GM12864 (cell line): ENCODE data around the gene FHOD3.
"Not testable (repeated sequence)": the region's sequence is repeated elsewhere in the genome, so short reads cannot be mapped to it uniquely, and the experiment has no call there.

Experiments
- DNase-seq: peaks from one replicate; pipeline ENCODE4 v3.0.0-alpha.2; 2011; ENCODE audit warnings: low read depth
- H3K4me3 ChIP-seq: 2 replicates; pipeline ENCODE4 v1.5.1; 2011; ENCODE audit warnings: mild to moderate bottlenecking, low read depth, low read length, control low read depth
- TF ChIP-seq, protein P1 (sequence below): IDR thresholded peaks from 2 replicates; pipeline ENCODE4 v1.5.1; 2011; ENCODE audit warnings: low read depth, mild to moderate bottlenecking, moderate library complexity, low read length, control low read depth, inconsistent platforms; ENCODE audit errors: missing control alignments

The FHOD3 gene

DNA sequence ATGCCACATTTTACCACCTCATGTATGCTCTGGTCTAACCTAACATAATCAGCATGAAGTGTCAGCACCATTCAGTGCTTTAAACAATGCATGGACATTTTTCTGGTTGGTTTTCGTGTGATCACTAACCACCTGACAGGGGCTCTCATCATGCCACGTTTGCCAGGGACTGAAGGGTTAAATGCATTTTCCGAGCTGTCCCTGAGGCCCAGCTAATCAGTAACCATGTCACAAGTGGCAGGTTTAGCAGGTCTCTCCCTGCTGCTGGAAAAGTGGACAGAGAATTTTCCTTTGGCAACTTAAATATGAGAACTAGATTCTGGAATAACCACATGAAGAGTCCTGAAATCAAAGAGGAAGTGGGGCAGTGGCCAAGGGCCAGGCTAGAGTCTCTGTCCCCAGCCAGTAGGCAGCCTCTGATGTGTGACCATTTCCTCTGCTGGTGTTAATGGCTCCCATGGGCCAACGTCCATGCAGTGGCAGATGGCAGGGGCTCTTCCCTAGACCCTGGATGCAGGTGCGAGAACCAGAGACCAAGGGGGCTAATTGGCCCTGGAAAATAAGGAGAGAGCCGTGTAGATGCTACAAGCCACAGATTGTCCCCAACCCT is 461.8 kb downstream of the FHOD3 start:
- no peak for DNase-seq
- TF ChIP-seq, protein P1, sequence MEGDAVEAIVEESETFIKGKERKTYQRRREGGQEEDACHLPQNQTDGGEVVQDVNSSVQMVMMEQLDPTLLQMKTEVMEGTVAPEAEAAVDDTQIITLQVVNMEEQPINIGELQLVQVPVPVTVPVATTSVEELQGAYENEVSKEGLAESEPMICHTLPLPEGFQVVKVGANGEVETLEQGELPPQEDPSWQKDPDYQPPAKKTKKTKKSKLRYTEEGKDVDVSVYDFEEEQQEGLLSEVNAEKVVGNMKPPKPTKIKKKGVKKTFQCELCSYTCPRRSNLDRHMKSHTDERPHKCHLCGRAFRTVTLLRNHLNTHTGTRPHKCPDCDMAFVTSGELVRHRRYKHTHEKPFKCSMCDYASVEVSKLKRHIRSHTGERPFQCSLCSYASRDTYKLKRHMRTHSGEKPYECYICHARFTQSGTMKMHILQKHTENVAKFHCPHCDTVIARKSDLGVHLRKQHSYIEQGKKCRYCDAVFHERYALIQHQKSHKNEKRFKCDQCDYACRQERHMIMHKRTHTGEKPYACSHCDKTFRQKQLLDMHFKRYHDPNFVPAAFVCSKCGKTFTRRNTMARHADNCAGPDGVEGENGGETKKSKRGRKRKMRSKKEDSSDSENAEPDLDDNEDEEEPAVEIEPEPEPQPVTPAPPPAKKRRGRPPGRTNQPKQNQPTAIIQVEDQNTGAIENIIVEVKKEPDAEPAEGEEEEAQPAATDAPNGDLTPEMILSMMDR: no peak
- no peak overlapping the region for H3K4me3 ChIP-seq

DNA sequence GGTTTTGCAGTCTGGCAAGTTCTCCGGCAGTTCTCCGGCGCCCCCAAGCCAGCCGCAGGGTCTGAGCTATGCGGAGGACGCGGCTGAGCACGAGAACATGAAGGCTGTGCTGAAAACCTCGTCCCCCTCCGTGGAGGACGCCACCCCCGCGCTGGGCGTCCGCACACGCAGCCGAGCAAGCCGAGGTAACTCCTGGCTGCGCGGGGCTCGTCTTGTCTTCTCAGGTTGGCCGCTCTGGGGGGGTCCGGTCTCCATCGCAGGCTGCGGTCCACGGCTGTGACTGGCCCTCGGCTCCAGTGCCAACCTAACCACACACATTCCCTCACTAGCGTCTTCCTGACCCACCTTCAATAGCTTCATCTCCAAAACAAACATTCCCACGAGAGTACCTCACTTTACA is 463.1 kb downstream of the FHOD3 start:
- no peak overlapping the region for H3K4me3 ChIP-seq
- TF ChIP-seq, protein P1: no peak
- no peak for DNase-seq

DNA sequence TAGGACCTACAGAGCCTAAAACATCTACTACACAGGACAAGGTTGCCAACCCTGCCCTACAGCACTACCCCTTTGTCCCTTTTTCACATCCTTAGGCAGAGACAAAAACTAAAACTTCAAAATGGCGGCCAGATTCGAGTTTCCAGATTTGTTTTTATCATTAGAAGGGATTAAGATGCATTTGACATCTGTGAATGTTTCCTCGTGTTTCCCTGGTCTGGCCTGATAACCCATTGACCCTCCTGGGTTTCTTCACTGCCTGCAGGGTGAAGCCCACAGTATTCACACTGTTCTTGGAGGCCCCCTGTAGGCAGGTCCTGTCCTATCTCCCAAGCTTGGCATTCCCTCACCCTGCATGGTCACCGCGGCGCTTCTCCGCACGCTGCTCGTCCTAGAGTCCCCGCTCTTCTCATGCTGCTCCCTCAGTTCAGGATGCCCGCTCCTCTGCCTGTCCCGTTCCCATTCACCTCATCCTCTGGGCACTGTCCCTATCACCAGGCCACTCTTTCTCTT is 463.7 kb downstream of the FHOD3 start:
- DNase-seq: no peak
- no peak overlapping the region for H3K4me3 ChIP-seq
- TF ChIP-seq, protein P1: peak; percentile 34

DNA sequence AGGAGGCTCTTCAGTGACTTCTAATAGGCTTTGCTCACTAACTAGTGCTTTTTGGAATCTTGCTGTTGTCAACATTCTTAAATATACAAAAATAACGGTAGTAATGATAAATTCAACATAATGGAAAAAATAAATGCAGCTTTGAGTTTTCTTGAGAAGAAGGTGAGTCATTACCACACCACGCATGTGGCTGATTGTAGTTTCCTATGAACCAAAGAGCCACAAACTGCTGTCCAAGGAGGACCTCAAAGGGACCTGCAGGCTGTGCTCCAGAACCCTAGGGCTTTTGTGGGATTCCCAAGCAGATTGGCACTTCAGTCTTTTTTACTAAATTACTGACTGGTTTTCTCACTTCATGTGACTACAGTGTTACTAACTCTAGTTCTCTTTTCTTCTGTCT is 464.6 kb downstream of the FHOD3 start:
- no peak overlapping the region for H3K4me3 ChIP-seq
- TF ChIP-seq, protein P1: no peak
- no peak for DNase-seq

DNA sequence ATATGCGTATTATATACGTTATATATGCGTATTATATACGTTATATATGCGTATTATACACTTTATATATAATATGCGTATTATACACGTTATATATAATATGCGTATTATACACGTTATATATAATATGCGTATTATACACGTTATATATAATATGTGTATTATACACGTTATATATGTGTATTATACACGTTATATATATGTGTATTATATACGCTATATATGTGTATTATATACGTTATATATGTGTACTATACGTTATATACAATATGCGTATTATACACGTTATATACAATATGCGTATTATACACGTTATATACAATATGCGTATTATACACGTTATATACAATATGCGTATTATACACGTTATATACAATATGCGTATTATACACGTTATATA is 465.5 kb downstream of the FHOD3 start:
- H3K4me3 ChIP-seq, DNase-seq: not testable (repeated sequence)

DNA sequence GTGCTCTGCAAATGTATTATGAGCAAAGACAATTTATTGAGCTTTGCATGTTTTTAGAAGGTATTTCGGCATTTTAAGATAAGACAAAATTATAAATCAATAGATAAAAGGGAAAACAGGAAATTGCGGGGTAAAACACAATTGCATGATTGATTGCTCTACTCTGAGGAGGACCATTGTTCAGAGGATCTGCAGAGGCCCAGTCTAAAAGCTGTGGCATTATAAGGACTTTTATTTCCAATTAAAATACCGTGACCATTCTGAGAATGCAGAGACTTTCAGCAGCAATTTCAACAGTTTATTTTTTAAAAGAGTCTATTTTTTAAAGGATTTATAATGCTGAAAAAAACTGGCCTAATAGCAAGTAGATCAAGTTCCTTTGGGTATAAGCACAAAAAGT is 469.3 kb downstream of the FHOD3 start:
- no peak for DNase-seq
- no peak overlapping the region for H3K4me3 ChIP-seq
- TF ChIP-seq, protein P1: no peak

DNA sequence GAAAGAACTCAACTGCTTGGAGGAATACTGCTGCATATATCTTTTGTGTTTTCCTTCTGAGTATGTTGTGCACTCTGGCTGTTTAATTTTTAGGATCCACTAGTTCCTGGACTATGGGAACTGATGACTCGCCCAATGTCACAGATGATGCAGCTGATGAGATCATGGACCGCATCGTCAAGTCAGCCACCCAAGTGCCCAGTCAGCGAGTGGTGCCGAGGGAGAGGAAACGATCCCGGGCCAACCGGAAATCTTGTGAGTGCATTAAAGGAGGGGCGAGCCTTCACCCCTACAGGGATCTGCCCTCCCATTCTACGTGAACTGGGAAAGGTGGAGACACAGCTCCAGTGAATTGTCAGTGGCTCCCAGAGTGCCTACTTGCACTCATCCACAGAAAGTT is 471.7 kb downstream of the FHOD3 start:
- no peak for DNase-seq
- H3K4me3 ChIP-seq: no peak overlapping the region
- TF ChIP-seq, protein P1: no peak
